Glomerular endothelial cell (primary cell): ENCODE measurements around the gene KAZN. TPM values are rescaled to one million over a fixed set of nuclear protein-coding genes. Genes with fewer than 3 reads are reported as not detected.

Experiments
- DNase-seq: peaks from one replicate; pipeline ENCODE4 v3.0.0-alpha.2; 2011; ENCODE audit warnings: low read depth, low spot score; ENCODE audit errors: extremely low read depth
- total RNA-seq: library from RNA; depleted of rRNA; stranded (reverse); fragments of >200 nt; gene quantifications from 2 replicates; pipeline ENCODE4 v1.2.3, GENCODE V29; 2015

Gene KAZN
- total RNA-seq, 1 donor from 2014 or later = 6.9 TPM

DNA sequence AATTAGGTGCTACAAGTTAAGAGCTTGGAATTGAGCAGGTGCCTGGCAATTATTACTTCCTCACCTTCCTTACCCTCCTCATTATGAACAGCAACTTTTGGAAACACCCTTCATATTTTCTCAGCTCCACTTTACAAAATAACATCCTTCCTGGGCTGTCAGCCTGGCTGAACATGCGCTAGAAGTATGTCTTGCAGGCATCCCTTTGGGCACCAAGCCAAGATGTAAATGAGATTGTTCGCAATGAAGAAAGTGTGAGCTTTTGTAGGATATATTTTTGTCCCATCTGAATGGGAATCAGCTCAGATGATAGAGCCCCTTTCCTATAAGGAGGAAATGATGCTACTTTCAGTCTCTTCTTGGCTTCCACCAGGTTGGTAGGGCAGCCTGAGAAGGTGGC, 245.9 kb downstream of the KAZN start:
- DNase-seq = no peak

DNA sequence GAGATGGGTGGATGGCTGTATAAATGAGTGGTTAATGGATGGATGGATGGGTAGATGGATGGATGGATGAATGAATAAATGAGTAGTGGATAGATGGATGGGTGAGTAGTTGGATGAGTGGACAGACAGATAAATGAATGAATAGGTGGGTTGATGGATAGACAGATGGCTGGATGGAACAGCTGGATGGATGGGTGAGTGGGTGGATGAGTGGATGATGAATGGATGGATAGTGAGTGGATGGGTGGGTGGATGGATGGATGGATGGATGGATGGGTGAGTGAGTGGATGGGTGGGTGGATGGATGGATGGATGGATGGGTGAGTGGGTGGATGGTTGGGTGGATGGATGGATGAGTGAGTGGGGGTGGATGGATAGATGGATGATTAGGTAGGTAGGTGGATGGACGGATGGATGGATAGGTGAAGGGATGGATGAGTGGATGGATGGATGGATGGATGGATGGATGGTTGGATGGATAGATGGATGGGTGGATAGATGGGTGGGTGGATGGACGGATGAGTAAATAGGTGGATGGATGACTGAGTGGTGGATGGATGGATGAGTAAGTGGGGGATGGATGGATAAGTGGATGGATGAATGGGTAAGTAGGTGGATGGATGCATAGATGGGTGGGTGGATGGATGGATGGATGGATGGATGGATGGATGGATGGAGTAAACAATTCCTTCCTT, 246.6 kb downstream of the KAZN start:
- no peak for DNase-seq

DNA sequence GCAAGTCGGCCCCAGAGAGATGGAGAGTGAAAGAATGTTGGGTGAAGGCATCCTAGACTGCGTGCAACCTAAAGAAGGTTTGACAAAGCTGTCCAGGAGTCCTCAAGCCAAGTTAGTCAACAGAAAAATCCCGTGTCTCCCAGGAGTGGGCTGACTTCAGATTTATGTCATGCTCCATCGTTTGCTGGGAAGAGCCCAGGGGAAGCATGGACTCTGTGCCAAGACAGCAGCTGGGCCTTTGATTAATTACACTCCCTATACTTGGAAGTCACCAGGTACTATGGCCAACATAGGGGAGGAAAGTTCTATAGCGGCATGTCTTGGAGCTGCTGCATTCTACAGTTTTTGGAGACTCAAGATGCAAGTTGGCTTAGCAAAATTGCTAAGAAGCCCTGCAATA, 247.4 kb downstream of the KAZN start:
- DNase-seq = no peak

DNA sequence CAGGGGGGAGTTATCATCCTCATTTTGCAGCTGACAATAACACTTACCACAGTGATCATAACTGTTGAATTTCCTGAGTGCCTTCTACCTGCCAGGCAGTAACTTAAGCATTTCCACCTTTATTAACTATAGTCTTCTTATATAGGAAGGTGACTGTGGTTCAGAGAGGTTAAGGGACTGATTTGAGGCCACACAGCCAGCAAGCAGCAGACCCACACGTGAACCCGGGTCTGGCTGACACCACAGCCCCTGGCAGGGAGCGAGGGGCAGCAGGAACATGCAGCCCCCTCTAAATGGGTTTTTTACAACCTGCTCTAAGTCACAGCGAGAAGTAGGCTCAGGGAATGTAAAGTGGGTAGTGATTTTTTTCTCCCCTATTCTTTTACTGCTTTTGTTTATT, 248.2 kb downstream of the KAZN start:
- DNase-seq = no peak

DNA sequence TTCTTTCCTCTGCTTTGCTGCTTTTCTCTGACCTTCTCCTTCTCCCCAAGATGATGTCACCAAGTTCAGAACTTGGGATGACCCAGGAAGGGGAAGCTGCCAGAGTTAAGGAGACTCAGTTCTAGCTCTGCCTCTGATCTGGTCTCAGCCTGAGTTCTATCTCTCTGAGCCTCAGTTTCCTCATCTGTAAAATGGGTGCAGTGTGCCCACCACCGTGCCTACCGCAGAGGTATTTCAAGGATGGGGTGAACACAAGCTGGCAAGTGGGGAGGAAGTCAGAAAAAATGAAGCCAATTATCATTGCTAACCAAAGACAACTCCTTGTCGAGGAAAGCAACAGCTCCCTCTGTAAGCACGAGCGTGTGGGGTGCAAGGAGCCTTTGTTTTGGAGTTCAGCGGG, 249.7 kb downstream of the KAZN start:
- no peak for DNase-seq

DNA sequence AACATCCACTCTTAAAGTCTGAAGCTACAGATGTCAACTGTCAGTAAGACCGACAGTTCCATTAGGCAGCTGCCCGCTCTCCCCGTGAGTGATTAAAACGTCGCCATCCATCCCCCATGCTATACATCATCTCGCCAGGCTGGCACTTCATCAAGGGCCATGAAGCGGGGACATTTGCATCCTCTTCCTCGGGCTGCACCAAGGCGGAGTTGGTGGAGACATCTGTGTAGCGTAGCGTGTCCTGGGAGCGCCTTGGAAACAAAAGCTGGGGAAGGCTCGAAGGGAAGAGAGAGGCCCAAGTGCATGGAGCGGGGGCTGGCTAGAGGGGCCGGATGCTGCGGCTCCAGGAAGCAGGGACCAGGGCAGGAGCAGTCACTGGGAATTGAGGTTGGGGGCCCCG, 250.1 kb downstream of the KAZN start:
- DNase-seq = no peak

DNA sequence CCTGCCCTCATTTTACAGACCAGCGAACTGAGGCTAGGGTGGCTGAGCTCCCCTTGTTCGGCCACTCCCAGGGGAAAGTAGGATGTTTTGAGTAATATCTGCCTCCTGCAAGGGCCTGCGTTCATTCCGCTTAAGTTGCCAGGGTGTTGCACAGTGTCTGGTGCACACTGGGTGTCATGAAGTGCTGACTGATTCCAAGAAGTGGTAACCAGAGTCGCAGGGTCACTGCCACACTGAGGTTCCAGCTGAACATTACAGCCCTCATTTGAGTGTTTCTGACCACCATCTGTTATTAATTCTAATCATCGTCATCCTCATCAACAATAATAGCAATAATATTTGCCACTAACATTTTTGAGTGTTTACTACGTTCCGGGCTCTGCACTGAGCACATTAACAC, 250.6 kb downstream of the KAZN start:
- no peak for DNase-seq

DNA sequence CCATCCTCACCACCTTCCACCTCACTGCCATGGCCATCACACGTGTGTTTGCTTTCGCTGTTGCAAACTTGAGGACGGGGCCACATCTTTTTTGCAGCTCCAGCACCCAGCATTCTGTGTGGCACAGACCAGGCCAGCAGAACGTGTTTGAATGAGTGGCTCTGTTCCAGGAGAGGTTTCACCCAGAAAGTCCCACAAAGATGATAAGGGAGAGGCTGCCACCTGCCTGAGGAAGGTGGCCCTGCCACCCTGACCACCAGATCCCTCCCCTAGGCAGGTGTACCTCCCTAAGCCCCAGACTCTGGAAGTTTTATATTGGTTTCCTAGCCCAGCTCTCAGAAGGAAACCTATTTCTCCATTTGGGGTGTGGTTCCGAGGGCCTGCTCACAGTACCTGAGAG, 252.1 kb downstream of the KAZN start:
- no peak for DNase-seq

DNA sequence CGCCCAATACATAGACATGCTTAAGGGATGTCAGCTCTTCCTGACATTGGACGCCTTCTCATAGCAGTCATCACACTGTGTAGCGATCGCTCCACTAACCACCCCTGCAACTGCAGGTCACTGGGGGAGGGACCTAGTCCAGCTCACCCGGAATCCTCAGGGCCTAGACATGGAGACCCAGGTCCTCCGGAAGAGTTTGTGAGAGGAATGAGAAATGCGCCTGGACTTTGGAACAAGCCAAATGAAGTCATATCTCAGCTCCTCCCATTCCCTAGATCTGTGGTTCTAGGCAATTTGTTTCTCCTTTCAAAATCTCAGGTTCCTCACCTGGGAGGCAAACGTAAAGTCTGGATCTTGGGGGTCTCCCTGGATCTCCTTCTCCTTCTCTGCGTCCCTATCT, 253.3 kb downstream of the KAZN start:
- DNase-seq = no peak

DNA sequence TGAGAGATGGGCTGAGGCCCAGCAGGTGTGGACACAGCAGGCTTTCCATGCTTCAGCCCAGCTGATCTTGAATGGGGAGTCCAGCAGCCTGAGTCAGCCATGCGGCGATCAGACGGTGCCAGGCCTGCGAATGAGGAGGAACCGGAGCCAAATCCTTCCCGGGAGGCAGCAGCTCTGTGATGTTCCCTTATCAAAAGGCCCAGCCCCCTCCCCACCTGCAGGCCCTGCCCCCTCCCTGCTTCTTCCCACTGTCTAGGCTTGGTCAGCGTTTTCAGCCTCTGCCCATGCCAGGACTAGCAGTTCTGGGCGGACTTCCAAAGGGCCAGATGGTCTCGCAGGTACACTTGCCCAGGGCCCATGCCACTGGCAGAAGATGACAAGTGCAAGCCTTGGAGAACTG, 253.8 kb downstream of the KAZN start:
- no peak for DNase-seq

DNA sequence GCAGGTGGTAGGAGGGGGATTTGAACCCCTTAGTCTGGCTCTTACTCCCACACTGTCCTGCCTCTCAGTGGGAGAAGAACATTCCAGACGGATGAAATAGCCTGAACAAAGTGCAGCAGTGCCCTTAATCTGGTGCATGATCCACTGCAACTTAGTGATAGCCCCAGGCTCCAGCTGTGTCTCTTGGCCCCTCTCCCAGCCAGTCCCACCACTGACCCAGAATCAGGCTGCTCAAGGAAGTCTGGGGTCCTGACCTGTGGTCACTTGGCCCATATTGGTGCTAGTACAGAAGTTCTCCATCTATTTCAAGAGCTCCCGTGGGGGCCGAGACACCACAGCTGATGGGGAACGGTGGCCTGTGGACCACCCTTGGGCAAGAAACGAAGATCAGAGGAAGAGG, 255.0 kb downstream of the KAZN start:
- DNase-seq = no peak

DNA sequence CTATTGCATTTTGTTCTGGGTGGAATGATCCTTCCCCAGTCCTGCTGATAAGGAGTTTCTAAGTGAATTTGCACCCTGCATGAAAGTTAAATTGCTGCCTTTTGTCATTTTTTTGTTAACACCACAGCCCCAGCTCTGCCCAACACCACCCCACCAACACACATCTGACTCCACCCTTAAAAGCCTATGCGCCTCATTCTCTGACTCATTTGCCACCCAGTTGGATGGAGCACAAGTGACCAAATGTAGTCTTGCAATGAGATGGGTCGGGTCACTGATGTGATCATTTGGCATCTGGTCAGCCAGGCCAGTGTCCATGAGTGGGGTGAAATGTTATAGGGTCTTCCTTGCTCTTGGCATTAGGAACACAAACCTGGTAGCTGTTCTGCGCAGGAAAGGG, 256.8 kb downstream of the KAZN start:
- DNase-seq = no peak

DNA sequence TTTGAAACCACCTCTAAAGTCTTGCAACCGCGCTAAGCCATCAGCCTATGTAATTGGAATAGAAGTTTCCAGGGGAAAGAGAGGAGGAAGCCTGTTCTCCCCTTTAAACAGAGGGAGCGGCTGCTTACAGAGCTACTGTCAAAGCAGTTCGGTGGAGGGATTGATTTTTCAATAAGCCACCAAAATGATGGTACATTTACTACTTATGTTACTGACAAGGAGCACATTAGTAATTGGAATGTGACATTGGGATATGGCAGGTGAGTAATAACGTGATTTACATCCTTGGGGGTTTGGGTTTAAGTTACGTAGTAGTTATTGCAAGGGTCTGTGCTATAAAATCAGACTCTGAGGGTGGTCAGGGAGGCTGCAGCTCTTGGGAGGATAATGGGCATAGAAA, 257.3 kb downstream of the KAZN start:
- no peak for DNase-seq

DNA sequence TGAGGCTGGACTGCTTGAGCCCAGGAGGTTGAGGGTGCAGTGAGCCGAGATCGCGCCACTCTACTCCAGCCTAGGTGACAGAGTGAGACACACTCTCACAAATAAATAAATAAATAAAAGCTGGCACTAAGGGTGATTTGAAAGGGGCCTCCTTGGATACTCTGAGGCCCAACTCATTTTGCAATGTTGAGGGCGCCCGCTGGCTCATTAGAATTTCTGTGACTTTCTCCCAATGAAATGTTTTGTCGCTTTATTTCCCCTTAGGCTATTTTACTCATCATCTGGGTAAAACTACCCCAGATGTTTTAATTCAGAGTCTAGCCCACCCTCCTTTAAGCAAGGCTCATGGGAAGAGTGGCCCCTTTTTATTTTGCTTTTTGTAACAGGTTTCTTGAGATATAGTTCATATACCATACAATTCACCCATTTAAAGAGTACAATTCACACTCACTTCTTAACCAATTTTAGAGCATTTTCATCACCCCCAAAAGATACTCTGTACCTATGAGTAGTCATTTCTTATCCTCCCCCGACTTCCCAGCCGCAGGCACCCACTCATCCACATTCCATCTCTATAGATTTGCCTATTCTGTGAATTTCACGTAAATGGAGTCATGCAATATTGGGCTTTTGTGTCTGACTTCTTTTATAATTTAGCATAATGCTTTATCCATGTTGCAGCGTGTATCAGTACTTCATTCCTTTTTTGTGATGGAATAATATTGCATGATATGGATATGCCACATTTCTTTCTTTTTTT, 259.1 kb downstream of the KAZN start:
- no peak for DNase-seq

DNA sequence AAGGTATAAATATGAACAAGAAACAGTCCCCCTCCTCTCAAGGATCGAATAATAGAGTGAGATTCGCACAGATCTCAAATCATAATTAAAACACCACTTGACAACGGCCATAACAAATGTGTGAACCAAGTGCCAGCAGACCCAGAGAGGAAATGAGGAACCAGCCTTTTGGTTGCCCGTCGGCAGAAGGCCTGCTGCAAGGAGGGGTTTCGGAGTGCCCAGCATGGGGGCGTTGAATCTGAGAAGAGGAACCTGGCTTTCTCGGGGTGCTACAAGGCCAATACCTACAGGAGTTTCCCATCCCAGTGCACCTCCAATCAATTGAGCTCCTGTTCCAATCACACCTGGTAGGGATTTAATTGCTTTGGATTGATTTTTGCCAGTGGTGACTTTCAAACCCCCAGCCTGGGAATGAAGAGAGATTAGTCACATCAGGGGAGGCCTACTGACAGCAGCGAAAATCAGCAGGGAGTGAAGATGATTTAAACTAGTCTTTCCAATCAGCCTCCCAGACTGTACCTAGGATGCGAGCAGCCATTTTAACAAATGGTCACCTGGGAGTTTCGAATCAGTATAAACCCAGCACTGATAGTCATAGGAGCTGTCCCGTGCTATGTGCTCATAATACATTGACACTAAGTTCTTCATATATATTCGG, 263.8 kb downstream of the KAZN start:
- no peak for DNase-seq

DNA sequence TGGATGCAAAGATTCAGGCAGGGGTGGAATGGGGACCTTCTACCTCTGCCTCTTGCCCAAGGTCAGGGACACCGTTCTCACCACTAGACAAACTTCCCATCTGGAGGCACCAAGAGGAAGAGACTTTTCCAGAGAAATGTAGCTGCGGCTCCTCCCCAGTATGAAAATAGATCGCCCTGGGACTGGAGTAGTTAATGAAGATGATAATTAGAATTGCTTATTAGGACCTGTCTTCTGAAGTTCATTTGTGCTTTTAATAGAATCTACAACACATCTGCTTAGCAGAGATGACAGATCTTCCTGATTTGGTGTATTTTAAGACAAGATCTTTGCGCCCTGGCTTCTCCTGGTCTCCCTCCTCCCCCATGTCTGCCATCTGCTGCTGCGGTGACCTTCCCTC, 266.6 kb downstream of the KAZN start:
- DNase-seq = no peak

DNA sequence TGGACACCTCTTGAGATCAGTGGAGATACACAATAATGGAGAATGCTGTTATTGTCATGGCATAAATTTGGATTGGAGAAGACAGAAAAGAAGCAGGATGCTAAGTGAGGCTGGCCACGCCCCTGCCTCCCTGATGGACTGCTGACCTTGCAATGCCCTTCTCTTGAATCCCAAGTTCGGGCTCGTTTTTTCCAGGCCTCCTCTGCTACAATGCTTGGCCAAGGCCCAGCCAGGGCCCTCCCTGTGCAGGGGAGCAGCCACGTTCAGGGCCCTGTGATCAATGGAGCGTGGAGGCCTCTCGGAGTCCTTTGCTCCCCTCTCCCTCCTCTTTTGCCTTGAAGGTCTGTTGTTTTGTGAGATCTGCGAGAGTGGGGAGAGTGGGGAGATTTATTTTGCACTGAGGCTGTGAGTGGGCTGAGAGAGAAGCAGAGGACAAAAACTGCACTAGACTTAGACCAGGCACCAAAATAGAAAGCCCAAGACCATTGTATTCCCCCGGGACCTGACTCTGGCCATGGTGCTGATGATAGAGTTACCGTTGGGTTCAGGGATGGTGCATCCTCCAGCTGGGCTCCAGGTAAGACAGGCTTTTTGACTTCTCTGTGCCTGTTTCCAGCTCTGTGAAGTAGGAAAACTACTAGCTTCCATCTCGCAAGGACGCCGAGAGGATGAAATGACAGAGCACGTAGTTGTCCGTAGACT, 268.6 kb downstream of the KAZN start:
- DNase-seq = no peak

DNA sequence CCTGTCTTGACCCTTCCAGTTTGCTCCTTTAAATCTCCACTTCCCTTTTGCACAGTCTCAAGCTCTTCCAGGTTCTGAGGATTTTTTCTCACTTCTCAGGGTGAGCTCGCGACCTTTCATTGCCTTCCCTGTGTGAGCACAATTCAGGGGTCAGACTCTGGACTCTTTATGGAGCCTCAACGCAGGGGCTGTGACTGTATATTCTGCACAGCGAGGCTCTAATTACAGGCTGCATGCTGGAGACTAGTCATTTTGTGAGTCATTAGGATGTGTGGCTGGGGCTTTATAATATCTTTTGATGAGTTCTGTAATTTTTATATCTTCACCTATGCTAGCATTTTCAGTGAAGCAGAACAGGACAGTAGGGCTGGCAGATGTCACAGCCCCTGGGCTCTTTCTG, 270.7 kb downstream of the KAZN start:
- no peak for DNase-seq

DNA sequence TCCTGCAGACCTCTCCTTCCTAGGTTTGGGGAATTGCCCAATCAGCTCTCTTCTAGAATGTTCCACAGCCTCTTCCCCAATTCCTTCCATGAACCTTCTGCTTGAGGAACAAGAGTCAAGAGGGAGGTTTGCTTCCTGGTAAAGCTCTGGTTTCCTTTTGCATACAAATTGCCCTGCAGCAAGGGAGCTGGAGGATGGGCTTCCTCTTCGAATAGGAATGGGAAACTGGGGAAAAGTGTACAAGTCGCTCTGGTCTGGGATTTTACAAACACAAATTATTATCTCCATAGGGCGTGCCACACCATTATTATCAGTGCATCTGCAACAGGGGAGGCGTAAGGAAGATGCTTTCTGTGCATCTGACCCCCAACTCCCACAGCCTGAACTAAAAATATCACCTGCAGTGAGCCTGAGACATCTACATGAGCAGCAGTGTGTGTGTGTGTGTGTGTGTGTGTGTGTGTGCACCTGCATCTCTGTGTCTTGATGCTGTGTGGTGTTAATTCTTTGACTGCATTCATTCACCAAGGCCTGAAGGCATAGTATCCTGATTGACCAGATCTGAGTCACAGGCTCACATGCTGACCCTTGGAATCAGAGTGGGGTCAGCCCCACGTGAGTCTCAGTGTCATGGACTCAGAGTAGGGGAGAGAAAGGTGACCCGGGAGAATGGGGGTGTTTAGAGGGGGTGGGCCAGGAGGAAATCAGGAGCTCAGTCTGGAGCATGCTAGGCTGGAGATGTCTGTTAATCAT, 272.9 kb downstream of the KAZN start:
- DNase-seq = no peak

DNA sequence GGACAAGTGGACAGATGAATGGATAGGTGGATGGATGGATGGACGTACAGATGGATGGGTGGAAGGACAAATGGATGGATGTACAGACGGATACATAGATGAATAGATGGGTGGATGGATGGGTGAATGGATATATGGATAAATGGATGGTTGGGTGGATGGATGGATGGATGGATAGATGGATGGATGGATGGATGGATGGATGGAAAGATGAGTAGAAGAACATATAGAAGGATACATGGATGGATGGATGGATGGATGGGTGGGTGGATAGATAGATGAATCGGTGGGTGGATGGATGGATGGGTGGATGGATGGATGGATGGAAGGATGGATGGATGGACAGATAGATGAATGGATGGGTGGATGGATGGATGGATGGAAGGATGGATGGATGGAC, 274.3 kb downstream of the KAZN start:
- no peak for DNase-seq

DNA sequence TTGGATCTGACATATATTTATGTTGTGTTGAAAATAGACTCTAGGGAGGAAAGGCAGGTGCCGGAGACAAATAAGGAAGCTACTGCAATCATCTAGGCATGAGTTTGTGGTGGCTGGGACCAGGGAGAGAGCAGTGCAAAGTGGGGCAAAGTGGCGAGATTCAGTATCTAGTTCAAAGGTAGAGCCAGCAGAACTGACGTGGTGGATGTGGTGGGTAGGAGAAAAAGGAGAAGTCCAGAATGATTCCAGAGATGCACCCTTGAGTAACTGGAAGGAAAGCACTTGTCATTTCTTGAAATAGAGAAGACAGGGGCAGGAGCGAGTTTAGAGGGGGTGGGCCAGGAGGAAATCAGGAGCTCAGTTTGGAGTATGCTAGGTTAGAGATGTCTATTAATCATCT, 275.2 kb downstream of the KAZN start:
- DNase-seq = no peak
